PFSK-1 (cell line): ENCODE data around the gene CHD5.

Experiments
- FOXP2 ChIP-seq: optimal IDR thresholded peaks from 2 replicates; pipeline ENCODE3; 2011; ENCODE audit warnings: borderline replicate concordance, control low read depth, inconsistent platforms; ENCODE audit not compliant: insufficient read depth; ENCODE audit errors: extremely low read length, extremely low read depth
- POLR2AphosphoS5 ChIP-seq: IDR thresholded peaks from 2 replicates; pipeline ENCODE4 v1.6.1; 2012; ENCODE audit warnings: low read depth, mild to moderate bottlenecking, control low read depth, low read length, moderate library complexity
- SIN3A ChIP-seq: IDR thresholded peaks from 2 replicates; pipeline ENCODE4 v1.6.1; 2012; ENCODE audit warnings: mild to moderate bottlenecking, low read length, moderate library complexity, borderline replicate concordance; ENCODE audit not compliant: insufficient read depth
- TAF1 ChIP-seq: IDR thresholded peaks from 2 replicates; pipeline ENCODE4 v1.6.1; 2012; ENCODE audit warnings: low read length, control low read depth, borderline replicate concordance; ENCODE audit not compliant: insufficient read depth
- TF ChIP-seq, protein P1 (sequence below), 2 experiments: IDR thresholded peaks; 2 replicates each; pipeline versions ENCODE4 v1.6.1 to v1.8.0; 2011 to 2012; ENCODE audit warnings: low read depth in 2 of 2, low read length in 2 of 2, control low read depth in 1 of 2, inconsistent platforms in 1 of 2, mild to moderate bottlenecking in 1 of 2, moderate library complexity in 1 of 2; ENCODE audit not compliant: insufficient read depth in 1 of 2

CHD5 gene

GRCh38 chr1:6163191-6163972 lies 16.7 kb downstream of the CHD5 start:
- no peak for TF ChIP-seq FOXP2
- TF ChIP-seq, protein P1, sequence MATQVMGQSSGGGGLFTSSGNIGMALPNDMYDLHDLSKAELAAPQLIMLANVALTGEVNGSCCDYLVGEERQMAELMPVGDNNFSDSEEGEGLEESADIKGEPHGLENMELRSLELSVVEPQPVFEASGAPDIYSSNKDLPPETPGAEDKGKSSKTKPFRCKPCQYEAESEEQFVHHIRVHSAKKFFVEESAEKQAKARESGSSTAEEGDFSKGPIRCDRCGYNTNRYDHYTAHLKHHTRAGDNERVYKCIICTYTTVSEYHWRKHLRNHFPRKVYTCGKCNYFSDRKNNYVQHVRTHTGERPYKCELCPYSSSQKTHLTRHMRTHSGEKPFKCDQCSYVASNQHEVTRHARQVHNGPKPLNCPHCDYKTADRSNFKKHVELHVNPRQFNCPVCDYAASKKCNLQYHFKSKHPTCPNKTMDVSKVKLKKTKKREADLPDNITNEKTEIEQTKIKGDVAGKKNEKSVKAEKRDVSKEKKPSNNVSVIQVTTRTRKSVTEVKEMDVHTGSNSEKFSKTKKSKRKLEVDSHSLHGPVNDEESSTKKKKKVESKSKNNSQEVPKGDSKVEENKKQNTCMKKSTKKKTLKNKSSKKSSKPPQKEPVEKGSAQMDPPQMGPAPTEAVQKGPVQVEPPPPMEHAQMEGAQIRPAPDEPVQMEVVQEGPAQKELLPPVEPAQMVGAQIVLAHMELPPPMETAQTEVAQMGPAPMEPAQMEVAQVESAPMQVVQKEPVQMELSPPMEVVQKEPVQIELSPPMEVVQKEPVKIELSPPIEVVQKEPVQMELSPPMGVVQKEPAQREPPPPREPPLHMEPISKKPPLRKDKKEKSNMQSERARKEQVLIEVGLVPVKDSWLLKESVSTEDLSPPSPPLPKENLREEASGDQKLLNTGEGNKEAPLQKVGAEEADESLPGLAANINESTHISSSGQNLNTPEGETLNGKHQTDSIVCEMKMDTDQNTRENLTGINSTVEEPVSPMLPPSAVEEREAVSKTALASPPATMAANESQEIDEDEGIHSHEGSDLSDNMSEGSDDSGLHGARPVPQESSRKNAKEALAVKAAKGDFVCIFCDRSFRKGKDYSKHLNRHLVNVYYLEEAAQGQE (IDR thresholded peaks at IDR 0.05; ENCODE audit: insufficient read depth in 1 of 2, low read depth in 2 of 2, low read length in 2 of 2): no peak

DNA sequence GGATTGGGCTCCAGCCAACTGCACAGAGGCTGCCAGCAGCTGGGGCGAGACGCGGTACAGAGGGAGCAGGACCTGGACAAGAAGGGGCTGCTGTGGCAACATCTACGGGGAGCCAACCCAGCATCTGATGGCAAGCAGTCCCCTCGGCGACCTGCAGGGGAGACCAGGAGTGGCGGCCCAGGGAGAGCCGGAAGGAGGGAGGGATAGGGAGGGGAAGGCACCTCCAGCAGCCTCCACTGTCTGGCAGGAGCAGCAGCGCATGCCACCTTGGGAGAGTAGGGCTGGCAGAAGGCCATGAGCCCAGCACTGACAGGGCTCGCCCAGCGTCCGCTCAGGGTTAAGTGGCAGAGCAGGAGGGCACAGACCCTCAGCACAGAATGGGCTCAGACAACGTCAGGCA lies 17.3 kb downstream of the CHD5 start:
- TF ChIP-seq POLR2AphosphoS5 (no peak), FOXP2 (no peak), TAF1 (no peak), SIN3A (no peak)
- TF ChIP-seq, protein P1 (IDR thresholded peaks at IDR 0.05; ENCODE audit: insufficient read depth in 1 of 2, low read depth in 2 of 2, low read length in 2 of 2): no peak

GRCh38 chr1:6162341-6162740 lies 17.8 kb downstream of the CHD5 start:
- TF ChIP-seq, protein P1 (IDR thresholded peaks at IDR 0.05; ENCODE audit: insufficient read depth in 1 of 2, low read depth in 2 of 2, low read length in 2 of 2): no peak
- no peak for TF ChIP-seq SIN3A
- TF ChIP-seq TAF1: no peak
- no peak for TF ChIP-seq POLR2AphosphoS5
- no peak for TF ChIP-seq FOXP2

- TF ChIP-seq TAF1: no peak
- TF ChIP-seq FOXP2: peak; percentile 4
- TF ChIP-seq, protein P1 (IDR thresholded peaks at IDR 0.05; ENCODE audit: insufficient read depth in 1 of 2, low read depth in 2 of 2, low read length in 2 of 2): peak; percentile 54 to 55; a peak in 2 of 4 replicates
- no peak for TF ChIP-seq POLR2AphosphoS5
Measured at GRCh38 chr1:6158181-6158580, 21.9 kb downstream of the CHD5 start.

- TF ChIP-seq POLR2AphosphoS5 (peak; percentile 40; the same call in 1 of the 2 replicates), TAF1 (peak; percentile 66; the same call in 1 of the 2 replicates), FOXP2 (peak; percentile 14), SIN3A (peak; percentile 68; the same call in 1 of the 2 replicates)
- TF ChIP-seq, protein P1 (IDR thresholded peaks at IDR 0.05; ENCODE audit: insufficient read depth in 1 of 2, low read depth in 2 of 2, low read length in 2 of 2): peak; percentile 39 to 66; a peak in 1 of 4 replicates
Measured at GRCh38 chr1:6157528-6158174, 22.5 kb downstream of the CHD5 start.
